Small intestine (tissue), 7 donors: ENCODE results near the gene UTP20. TPM values are rescaled to one million over a fixed set of nuclear protein-coding genes. Genes with fewer than 3 reads are reported as not detected.

ENCODE experiments used
- DNase-seq, 2 donors: peaks; one replicate each; pipeline versions ENCODE4 v3.0.0 to v3.0.0-alpha.2; 2013
- FAIRE-seq: peaks from 2 replicates; lab custom pipeline; 2012; peaks lifted over from hg19 to GRCh38; lab: Jason Lieb, UNC
- H3K27ac ChIP-seq, 3 donors: one replicate each; pipeline ENCODE4 v1.5.1; 2013; ENCODE audit warnings: low read length in 2 of 3, mild to moderate bottlenecking in 2 of 3, control low read depth in 1 of 3, inconsistent platforms in 1 of 3, low read depth in 1 of 3, moderate library complexity in 1 of 3
- H3K27me3 ChIP-seq, 3 donors: one replicate each; pipeline ENCODE4 v1.6.1; 2013; ENCODE audit warnings: low read length in 3 of 3, inconsistent platforms in 1 of 3; ENCODE audit not compliant: control insufficient read depth in 3 of 3, insufficient read depth in 3 of 3
- H3K36me3 ChIP-seq, 3 donors: one replicate each; pipeline ENCODE4 v1.6.1; 2013; ENCODE audit warnings: low read length in 3 of 3, inconsistent platforms in 1 of 3, low read depth in 1 of 3, mild to moderate bottlenecking in 1 of 3, moderate library complexity in 1 of 3; ENCODE audit not compliant: control insufficient read depth in 3 of 3, insufficient read depth in 2 of 3
- H3K4me1 ChIP-seq, 3 donors: one replicate each; pipeline ENCODE4 v1.6.1; 2013; ENCODE audit warnings: low read length in 2 of 3, inconsistent platforms in 1 of 3, low read depth in 1 of 3, mild to moderate bottlenecking in 1 of 3, moderate library complexity in 1 of 3; ENCODE audit not compliant: control insufficient read depth in 3 of 3, insufficient read depth in 2 of 3
- H3K4me3 ChIP-seq, 3 donors: one replicate each; pipeline ENCODE4 v1.5.1; 2013; ENCODE audit warnings: low read length in 3 of 3, control low read depth in 1 of 3, inconsistent platforms in 1 of 3, low read depth in 1 of 3, mild to moderate bottlenecking in 1 of 3, moderate library complexity in 1 of 3
- H3K9me3 ChIP-seq, 2 donors: one replicate each; pipeline ENCODE4 v1.6.1; 2013; ENCODE audit warnings: low read depth in 1 of 2, low read length in 1 of 2; ENCODE audit not compliant: control insufficient read depth in 2 of 2, insufficient read depth in 1 of 2
- WGBS, 3 donors: extraction: QIAGEN DNeasy Blood & Tissue Kit; methylation state at CpG; one replicate each; pipeline ENCODE4 v1.1.7; 2013; 5-methylcytosine and 5-hydroxymethylcytosine counted together
- polyA plus RNA-seq, 4 donors: library from polyadenylated mRNA; stranded (reverse) in 3 of 4; unstranded in 1 of 4; fragments of 200-250 nt in 3 of 4; fragments of 120-200 nt in 1 of 4; gene quantifications; one replicate each; pipeline versions ENCODE4 v1.2.1 to v1.2.3, GENCODE V29; 2013
- donor health status: healthy with polysubstance abuse.
- donor health status: control.
- donor health status: control.
- donor health status: Bipolar disorder and iron deficiency.
- donor health status: healthy.

The UTP20 gene
- polyA plus RNA-seq, 4 donors: 0.45 to 7.7 (median 2.3) TPM

- WGBS, 3 donors: 59 to 73% (median 61%) methylated on average over 4 of the region's 4 CpGs
- Histone ChIP-seq H3K9me3 (peaks cover 0 to 3% of the 10 kb centered on the region in 2 donors), H3K4me3 (no peak overlapping the region), H3K27ac (no peak overlapping the region), H3K27me3 (peaks cover 0 to 2% (median 0%) of the 10 kb centered on the region in 3 donors), H3K36me3 (no peaks in the 10 kb centered on the region), H3K4me1 (no peaks in the 10 kb centered on the region)
- DNase-seq (no peak), FAIRE-seq (no peak)
Observed at GRCh38 chr12:101256266-101256665, 23.6 kb upstream of the UTP20 start.

GRCh38 chr12:101257357-101257756, 22.5 kb upstream of the UTP20 start:
- WGBS, 3 donors: 70 to 82% (median 74%) methylated on average over 4 of the region's 4 CpGs
- H3K27me3 ChIP-seq: peaks cover 0 to 2% (median 0%) of the 10 kb centered on the region in 3 donors
- H3K4me3 ChIP-seq: no peak overlapping the region
- no peaks in the 10 kb centered on the region for H3K4me1 ChIP-seq
- H3K9me3 ChIP-seq: peaks cover 0 to 3% of the 10 kb centered on the region in 2 donors
- FAIRE-seq (no peak), DNase-seq (no peak)
- H3K36me3 ChIP-seq: no peaks in the 10 kb centered on the region
- H3K27ac ChIP-seq: no peak overlapping the region

GRCh38 chr12:101267111-101267510, 12.8 kb upstream of the UTP20 start:
- Histone ChIP-seq H3K27ac (no peak overlapping the region), H3K27me3 (peaks cover 0 to 4% (median 0%) of the 10 kb centered on the region in 3 donors), H3K4me3 (no peak overlapping the region), H3K36me3 (no peaks in the 10 kb centered on the region), H3K4me1 (no peaks in the 10 kb centered on the region), H3K9me3 (no peaks in the 10 kb centered on the region)
- DNase-seq (no peak), FAIRE-seq (no peak)

- no peak for DNase-seq
- Histone ChIP-seq H3K36me3 (no peaks in the 10 kb centered on the region), H3K27me3 (peaks cover 0 to 3% (median 3%) of the 10 kb centered on the region in 3 donors), H3K27ac (no peak overlapping the region), H3K9me3 (no peaks in the 10 kb centered on the region), H3K4me1 (peaks cover 0 to 7% (median 0%) of the 10 kb centered on the region in 3 donors), H3K4me3 (no peak overlapping the region)
- FAIRE-seq: no peak
- WGBS, 3 donors: 75 to 89% (median 81%) methylated on average over 1 of the region's 1 CpG
Observed at GRCh38 chr12:101276433-101276832, 3.5 kb upstream of the UTP20 start.

GRCh38 chr12:101277443-101277842, 2.5 kb upstream of the UTP20 start:
- peaks cover 0 to 3% (median 2%) of the 10 kb centered on the region in 3 donors for H3K27me3 ChIP-seq
- WGBS, 3 donors: 63 to 72% (median 71%) methylated on average over 3 of the region's 3 CpGs
- peaks cover 0 to 7% (median 0%) of the 10 kb centered on the region in 3 donors for H3K4me1 ChIP-seq
- no peak overlapping the region for H3K27ac ChIP-seq
- no peaks in the 10 kb centered on the region for H3K36me3 ChIP-seq
- no peak overlapping the region for H3K4me3 ChIP-seq
- no peak for FAIRE-seq
- no peaks in the 10 kb centered on the region for H3K9me3 ChIP-seq
- no peak for DNase-seq

GRCh38 chr12:101287357-101287756, 7.5 kb downstream of the UTP20 start:
- H3K27me3 ChIP-seq: no peaks in the 10 kb centered on the region
- H3K9me3 ChIP-seq: no peaks in the 10 kb centered on the region
- H3K36me3 ChIP-seq: peaks cover 4 to 9% (median 9%) of the 10 kb centered on the region in 3 donors
- FAIRE-seq (no peak), DNase-seq (no peak)
- no peaks in the 10 kb centered on the region for H3K4me1 ChIP-seq
- H3K4me3 ChIP-seq: no peak overlapping the region
- 69 to 78% (median 75%) methylated on average over 3 of the region's 3 CpGs for WGBS, 3 donors
- no peak overlapping the region for H3K27ac ChIP-seq

- Histone ChIP-seq H3K4me1 (no peaks in the 10 kb centered on the region), H3K4me3 (no peak overlapping the region), H3K9me3 (no peaks in the 10 kb centered on the region), H3K27ac (no peak overlapping the region), H3K36me3 (peaks cover 6 to 27% (median 7%) of the 10 kb centered on the region in 3 donors), H3K27me3 (no peaks in the 10 kb centered on the region)
- FAIRE-seq (no peak), DNase-seq (no peak)
- WGBS, 3 donors: 90 to 94% (median 91%) methylated on average over 4 of the region's 4 CpGs
Observed at GRCh38 chr12:101297661-101298060, 17.8 kb downstream of the UTP20 start.

GRCh38 chr12:101298426-101298825, 18.5 kb downstream of the UTP20 start:
- Histone ChIP-seq H3K9me3 (no peaks in the 10 kb centered on the region), H3K4me1 (no peaks in the 10 kb centered on the region), H3K27ac (no peak overlapping the region), H3K36me3 (peaks cover 4 to 27% (median 11%) of the 10 kb centered on the region in 3 donors), H3K27me3 (no peaks in the 10 kb centered on the region), H3K4me3 (no peak overlapping the region)
- 84 to 97% (median 89%) methylated on average over 2 of the region's 2 CpGs for WGBS, 3 donors
- FAIRE-seq (no peak), DNase-seq (no peak)

GRCh38 chr12:101299346-101299745, 19.4 kb downstream of the UTP20 start:
- 91 to 97% (median 92%) methylated on average over 2 of the region's 2 CpGs for WGBS, 3 donors
- Histone ChIP-seq H3K4me3 (no peak overlapping the region), H3K36me3 (peaks cover 4 to 26% (median 11%) of the 10 kb centered on the region in 3 donors), H3K27ac (no peak overlapping the region), H3K27me3 (no peaks in the 10 kb centered on the region), H3K4me1 (no peaks in the 10 kb centered on the region), H3K9me3 (no peaks in the 10 kb centered on the region)
- no peak for DNase-seq
- FAIRE-seq: no peak
